GM18861 (cell line): ENCODE results near the gene AQR.
"Not testable (repeated sequence)": the region's sequence is repeated elsewhere in the genome, so short reads cannot be mapped to it uniquely, and the experiment has no call there.

Experiments used
- ATAC-seq: cut with Tn5 transposase; IDR thresholded peaks from one replicate; pipeline ENCODE4 v1.9.1; 2021; ENCODE audit not compliant: unreplicated experiment

AQR gene

GRCh38 chr15:34964277-34964676, 5.3 kb downstream of the AQR start:
- no peak for ATAC-seq

- ATAC-seq, result no peak
Measured at GRCh38 chr15:34953851-34954250, 15.7 kb downstream of the AQR start.

GRCh38 chr15:34952481-34952880, 17.1 kb downstream of the AQR start:
- ATAC-seq, result no peak

DNA sequence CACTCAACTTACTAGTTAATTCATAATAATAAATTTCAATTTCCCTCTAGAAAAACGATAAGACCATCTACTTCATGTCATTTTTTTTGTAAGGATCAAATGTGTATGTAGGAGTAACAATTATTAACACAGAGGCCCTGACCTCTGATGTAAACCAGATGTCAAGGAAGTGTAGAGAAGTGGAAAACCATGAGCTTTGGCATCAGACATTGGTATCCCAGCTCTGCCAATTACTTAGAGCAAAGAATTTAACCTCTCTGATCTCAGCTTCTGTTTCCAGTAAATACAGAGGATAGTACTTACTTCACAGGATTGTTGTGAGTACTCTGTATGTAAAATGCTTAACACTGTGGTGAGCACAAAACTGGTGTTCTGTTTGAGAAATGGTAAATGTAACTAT, 17.5 kb downstream of the AQR start:
- no peak for ATAC-seq

- ATAC-seq, result no peak
Measured at GRCh38 chr15:34944936-34945335, 24.6 kb downstream of the AQR start.

DNA sequence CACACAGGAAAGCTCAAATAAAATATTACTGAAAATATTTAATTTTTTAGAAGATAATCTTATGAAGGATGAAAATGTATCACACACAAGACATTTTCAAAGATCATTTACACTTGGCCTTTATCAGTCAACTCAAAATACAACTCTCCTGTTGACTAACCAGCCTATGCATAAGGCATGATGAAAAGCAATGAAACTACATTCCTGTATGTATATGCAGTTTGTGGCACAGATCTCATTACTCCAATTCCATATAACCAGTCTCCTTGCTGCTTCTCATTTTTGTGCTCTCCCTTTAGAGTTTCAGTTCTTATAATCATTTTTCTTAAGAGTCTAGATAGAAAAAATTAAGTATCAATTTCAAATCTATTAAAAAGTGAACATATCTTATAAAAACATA, 25.8 kb downstream of the AQR start:
- ATAC-seq, result no peak

DNA sequence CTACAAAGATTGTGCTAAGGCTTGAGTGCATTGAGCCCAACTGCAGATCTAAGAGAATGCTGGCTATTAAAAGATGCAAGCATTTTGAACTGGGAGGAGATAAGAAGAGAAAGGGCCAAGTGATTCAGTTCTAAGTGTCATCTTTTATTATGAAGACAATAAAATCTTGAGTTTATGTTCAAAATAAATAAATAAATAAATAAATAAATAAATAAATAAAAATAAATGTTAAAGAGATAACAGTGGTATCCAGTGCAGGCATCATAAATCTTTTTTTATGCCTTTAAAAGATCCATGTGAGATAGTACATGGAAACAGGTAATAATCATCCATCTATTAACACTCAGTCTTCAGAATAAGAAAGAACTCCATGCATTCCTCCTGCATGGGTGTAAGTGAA, 26.3 kb downstream of the AQR start:
- ATAC-seq, result not testable (repeated sequence)

DNA sequence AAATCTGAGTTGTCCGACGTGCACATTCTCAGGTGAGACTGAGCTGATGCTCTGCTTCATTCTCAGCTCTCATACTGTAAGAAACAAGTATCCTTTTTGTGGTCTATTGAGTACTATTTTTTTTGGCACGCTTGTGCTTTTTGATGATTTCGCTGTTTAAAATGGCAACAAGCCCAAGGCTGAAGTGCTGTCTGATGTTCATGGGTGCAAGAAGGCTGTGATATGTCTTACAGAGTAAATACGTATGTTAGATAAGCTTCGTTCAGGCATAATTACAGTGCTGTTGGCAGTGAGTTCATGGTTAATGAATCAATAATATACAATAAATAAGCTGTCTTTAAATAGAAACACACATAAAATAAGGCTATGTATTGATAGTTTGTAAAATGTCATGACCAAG, 27.2 kb downstream of the AQR start:
- no peak for ATAC-seq

- ATAC-seq, result no peak
Measured at GRCh38 chr15:34941831-34942230, 27.7 kb downstream of the AQR start.

GRCh38 chr15:34941185-34941698, 28.3 kb downstream of the AQR start:
- no peak for ATAC-seq

DNA sequence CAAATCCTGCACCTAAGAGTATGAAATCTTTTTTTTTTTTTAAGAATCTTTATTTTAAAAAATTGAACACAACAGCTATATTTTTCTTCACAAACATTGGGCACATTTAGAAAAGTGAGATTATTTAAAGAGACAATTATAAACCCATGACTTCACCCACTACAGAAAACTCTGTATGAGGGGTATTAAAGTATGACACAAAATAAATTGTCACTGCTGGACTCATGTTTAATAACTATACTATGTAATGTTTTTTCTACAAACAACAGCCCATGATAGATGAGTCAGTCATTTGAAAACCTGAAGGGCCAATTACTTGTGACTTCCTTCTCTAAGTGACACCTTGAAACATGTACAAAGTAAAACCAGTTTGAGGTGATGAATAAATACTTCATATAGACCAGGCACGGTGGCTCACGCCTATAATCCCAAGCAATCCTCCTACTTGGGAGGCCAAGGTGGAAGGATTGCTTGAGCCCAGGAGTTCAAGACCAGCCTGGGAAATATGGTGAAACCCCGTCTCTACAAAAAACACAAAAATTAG, 36.0 kb downstream of the AQR start:
- ATAC-seq, result no peak

DNA sequence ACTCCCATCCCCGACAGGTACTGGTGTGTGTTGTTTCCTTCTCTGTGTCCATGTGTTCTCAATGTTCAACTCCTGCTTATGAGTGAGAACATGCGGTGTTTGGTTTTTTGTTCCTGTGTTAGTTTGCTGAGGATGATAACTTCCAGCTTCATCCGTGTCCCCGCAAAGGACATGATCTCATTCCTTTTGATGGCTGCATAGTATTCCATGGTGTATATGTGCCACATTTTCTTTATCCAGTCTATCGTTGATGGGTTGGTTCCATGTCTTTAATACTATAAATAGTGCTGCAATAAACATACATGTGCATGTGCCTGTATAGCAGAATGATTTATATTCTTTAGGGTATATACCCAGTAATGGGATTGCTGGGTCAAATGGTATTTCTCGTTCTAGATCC, 41.2 kb downstream of the AQR start:
- ATAC-seq, result not testable (repeated sequence)

GRCh38 chr15:34927726-34928125, 41.8 kb downstream of the AQR start:
- no peak for ATAC-seq

DNA sequence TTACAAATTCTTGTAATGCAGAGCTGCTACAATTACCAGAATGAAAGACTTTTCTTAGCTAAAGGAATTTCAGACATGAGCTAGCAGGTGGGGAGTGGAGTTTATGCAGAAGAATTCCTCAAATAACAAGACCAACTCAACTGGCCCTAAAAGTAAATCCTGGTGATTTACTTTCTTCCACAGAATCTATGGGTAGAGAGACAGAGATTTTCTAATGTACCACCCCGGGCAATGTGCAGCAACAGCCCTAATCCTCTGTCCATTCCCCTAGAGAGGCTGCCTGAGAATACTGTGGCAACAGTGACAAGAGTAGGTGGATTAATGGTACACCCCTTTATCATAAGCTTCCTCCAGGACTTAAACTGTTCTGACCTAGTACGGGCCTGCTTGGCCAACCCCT, 55.2 kb downstream of the AQR start:
- no peak for ATAC-seq

DNA sequence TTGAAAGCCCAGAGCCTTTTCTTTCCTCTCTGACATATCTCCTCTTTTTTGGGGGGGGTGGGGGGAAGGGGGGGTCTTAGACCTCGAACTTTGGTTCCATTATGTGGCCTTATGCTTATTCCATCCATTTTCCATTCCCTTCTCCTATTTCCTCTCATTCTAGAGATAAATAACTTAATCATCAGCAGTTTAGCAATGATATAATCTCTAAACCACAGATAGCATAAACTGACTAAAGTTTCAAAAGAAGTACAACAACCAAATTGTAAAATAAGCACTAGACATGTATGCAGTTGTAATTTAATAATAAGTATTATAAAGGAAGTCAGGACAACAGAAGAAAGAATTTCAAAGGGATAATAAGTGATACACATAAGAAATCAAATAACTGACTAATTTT, 64.5 kb downstream of the AQR start:
- ATAC-seq, result no peak

DNA sequence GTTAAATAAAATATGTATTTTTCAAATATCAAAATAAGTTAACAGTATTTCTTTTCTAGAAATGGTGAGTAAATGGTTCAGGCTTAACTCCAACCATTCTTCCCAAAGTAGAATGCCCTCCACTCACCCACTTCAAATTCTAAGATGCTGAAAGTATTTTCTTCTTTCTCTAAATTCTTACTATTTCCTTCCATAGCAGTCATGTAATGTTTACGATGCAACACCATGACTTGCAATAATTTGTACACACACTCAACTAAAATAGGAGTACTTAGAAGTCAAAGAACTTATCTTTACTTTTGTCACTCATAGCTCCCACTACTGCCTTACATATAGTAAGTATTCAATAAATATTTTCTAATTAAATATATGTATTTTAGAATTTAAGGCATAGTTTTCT, 65.0 kb downstream of the AQR start:
- no peak for ATAC-seq

GRCh38 chr15:34900748-34901147, 68.8 kb downstream of the AQR start:
- ATAC-seq, result no peak

GRCh38 chr15:34896183-34896582, 73.4 kb downstream of the AQR start:
- ATAC-seq, result no peak

GRCh38 chr15:34893967-34894366, 75.6 kb downstream of the AQR start:
- no peak for ATAC-seq

DNA sequence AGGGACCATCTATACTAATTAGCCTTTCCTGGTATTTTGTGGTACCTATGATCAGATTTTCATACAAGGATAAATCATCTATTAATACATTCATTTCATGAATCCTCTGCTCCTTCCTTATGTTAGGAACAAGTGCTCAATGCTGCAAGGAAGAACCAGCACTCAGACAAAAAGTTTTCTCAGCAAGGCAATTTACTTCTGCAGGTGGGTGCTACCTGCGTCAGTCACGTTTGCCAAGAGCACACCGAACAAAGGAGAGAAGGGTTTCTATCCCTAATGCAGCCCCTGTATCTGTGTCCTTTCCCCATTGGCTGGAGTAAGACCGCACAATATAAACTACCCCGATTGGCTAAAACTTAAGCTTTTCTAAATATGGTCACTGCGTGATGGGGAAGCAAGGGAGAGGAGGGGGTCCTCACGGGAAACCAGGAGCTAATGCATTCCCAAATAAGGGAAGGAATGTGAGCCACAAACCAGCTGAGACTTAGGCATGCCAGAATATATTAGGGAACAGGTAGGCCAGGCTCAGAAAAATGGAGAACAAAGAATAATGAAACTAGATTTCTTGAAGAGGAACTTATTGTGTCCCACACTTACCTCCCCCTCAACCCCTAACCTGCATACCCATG, 76.5 kb downstream of the AQR start:
- no peak for ATAC-seq

DNA sequence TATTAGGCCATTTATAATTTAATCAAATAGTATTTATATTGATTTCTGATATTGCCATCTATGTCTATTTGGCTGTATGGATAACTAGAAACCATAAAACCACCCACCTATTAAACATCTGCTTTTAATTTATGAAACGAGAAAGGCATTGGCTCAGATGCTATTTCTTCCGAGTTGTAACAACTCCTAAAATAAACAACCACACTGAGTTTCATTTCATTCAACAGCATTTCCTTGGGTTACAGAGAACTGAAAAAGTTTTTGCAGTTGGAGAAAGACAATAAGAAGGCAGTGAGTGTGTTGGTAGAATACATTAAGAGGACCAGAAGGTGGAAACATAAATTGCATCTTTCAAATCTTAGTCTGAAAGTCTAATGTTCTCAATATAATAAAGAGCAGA, 79.1 kb downstream of the AQR start:
- no peak for ATAC-seq

- no peak for ATAC-seq
Measured at GRCh38 chr15:34889476-34889875, 80.1 kb downstream of the AQR start.

DNA sequence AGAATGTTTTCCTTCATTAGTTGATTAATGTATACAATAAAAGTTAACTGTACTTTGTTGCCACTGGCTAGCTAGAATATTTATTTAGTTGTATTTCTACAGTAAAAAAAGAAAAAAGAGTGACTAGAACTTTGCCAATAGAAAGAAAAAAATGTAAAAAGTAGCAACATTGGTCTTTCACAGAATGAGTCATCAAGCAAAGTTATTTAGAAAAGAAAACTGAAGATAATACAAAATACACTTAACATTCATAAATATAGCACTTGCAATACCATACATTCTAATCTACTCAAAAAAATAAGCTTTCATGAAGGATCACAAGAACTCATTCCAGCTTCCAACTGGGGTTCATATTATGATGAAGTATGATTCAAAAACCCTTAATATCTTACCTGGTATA, 83.4 kb downstream of the AQR start:
- ATAC-seq, result no peak
